ENCODE data around the gene SMARCC1.

- TF ChIP-seq CTCF (IDR thresholded peaks at IDR 0.05 in 8 of 11, conservative IDR thresholded peaks at IDR 0.05 in 3 of 11): no peak
- no peak for TF ChIP-seq POLR2A (IDR thresholded peaks at IDR 0.05)
These were observed 177.5 kb downstream of the SMARCC1 start for GRCh38 chr3:47604145-47604544.

Measured in spleen (tissue), 7 donors.